ENCODE measurements around the gene CALHM4. TPM values are rescaled to one million over a fixed set of nuclear protein-coding genes. Genes with fewer than 3 reads are reported as not detected.

The CALHM4 gene
- total and polyA plus RNA-seq, 2 of the 4 experiments (the other 2 are of a cell fraction), result 0.07 TPM; not detected in 1

DNA sequence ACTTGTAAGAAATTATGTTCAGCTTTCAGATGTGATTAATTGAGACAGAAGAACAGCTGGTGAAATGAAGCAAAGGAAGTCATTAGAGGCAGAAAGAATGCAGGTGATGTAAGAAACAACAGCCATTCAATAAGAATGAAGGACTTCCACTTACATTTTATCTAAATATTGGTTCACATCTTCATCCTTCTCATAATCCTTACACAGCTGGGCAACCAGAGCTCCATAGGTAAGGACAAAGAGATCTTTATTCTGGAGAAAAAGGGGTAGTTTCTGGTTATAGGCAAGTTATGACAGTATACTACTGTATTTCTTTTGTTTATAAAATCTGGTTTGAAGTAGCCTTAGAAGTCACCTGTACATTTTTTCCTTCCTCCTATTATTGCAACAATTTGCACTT, 10.4 kb upstream of the CALHM4 start:
- intact Hi-C loops (cut with micrococcal nuclease) (no loop called here), dilution Hi-C loops (cut with HindIII; ENCODE audit: low sequenced_read_pairs, unreplicated experiment) (no loop called here)
- POLR2A ChIA-PET (ENCODE audit: unreplicated experiment), result no interaction called here

More for the DNA sequence above, 10.4 kb upstream of the CALHM4 start:
- Histone ChIP-seq H3K79me1 (ENCODE audit: low read depth in 1 of 2, low read length in 2 of 2) (no peaks in the 10 kb centered on the region), H2BK15ac (ENCODE audit: low read depth, low read length) (no peak overlapping the region), H3K14ac (replicated peaks; ENCODE audit: low read depth, low read length) (no peak overlapping the region), H3K27me3 (ENCODE audit: control insufficient read depth, insufficient read depth, low read length) (no peaks in the 10 kb centered on the region), H3K27ac (ENCODE audit: insufficient read depth, low read length) (no peak overlapping the region), H4K8ac (ENCODE audit: low read depth in 2 of 2, low read length in 2 of 2) (no peak overlapping the region), H3K4ac (ENCODE audit: low read depth, low read length) (no peak overlapping the region), H2BK20ac (ENCODE audit: low read depth, low read length) (no peak overlapping the region), H3K23ac (ENCODE audit: low read depth, low read length) (no peak overlapping the region), H3K9ac (ENCODE audit: low read depth, low read length) (no peak overlapping the region), H3K9me1 (ENCODE audit: insufficient read depth, low read length) (no peaks in the 10 kb centered on the region), H3K36me3 (ENCODE audit: control insufficient read depth, insufficient read depth, low read length) (no peaks in the 10 kb centered on the region), H3K18ac (ENCODE audit: low read depth, low read length) (no peak overlapping the region), H3K4me3 (ENCODE audit: insufficient read depth, low read depth, low read length) (no peak overlapping the region), H3K9me3 (ENCODE audit: control insufficient read depth, insufficient read depth, low read length) (no peaks in the 10 kb centered on the region), H4K91ac (ENCODE audit: insufficient read depth, low read depth, low read length) (no peak overlapping the region), H3K56ac (ENCODE audit: extremely low read depth, insufficient read depth, low read length) (no peak overlapping the region), H4K5ac (ENCODE audit: low read depth, low read length) (no peak overlapping the region), H3K4me2 (ENCODE audit: low read depth, low read length) (no peak overlapping the region), H3K4me1 (ENCODE audit: control insufficient read depth, insufficient read depth, low read length) (no peaks in the 10 kb centered on the region), H2BK120ac (ENCODE audit: low read depth, low read length) (no peak overlapping the region), H2AFZ (replicated peaks; ENCODE audit: low read length, poor library complexity) (no peak overlapping the region), H2AK9ac (replicated peaks; ENCODE audit: low read depth, low read length, poor library complexity) (no peak overlapping the region), H2AK5ac (ENCODE audit: low read depth, low read length) (no peak overlapping the region), H2BK5ac (ENCODE audit: low read depth, low read length, poor library complexity, severe bottlenecking) (no peak overlapping the region), H4K20me1 (ENCODE audit: insufficient read depth, low read length) (no peaks in the 10 kb centered on the region)
- CTCF ChIA-PET, result no interaction called here
- in situ Hi-C loops (cut with MboI; ENCODE audit: low sequenced_read_pairs), result no loop called here
- TF ChIP-seq RCOR1 (IDR thresholded peaks at IDR 0.05; ENCODE audit: insufficient replicate concordance, low read length) (no peak), BHLHE40 (IDR thresholded peaks at IDR 0.05; ENCODE audit: low read depth, low read length) (no peak), CEBPB (IDR thresholded peaks at IDR 0.05; ENCODE audit: low read depth, low read length) (no peak), MXI1 (IDR thresholded peaks at IDR 0.05; ENCODE audit: borderline replicate concordance, low read depth, low read length) (no peak), NFE2L2 (IDR thresholded peaks at IDR 0.05; ENCODE audit: low read depth, low read length) (no peak), FOS (IDR thresholded peaks at IDR 0.05; ENCODE audit: low read depth, low read length) (no peak), RFX5 (IDR thresholded peaks at IDR 0.05; ENCODE audit: low read depth, low read length) (no peak), MAZ (IDR thresholded peaks at IDR 0.05; ENCODE audit: borderline replicate concordance, low read depth, low read length) (no peak), MAFK (IDR thresholded peaks at IDR 0.05; ENCODE audit: low read depth, low read length) (no peak), CHD1 (IDR thresholded peaks at IDR 0.05; ENCODE audit: low read depth, low read length) (no peak), POLR2A (IDR thresholded peaks at IDR 0.05; ENCODE audit: low read depth, low read length) (no peak), RAD21 (IDR thresholded peaks at IDR 0.05; ENCODE audit: low read length) (no peak), SMC3 (IDR thresholded peaks at IDR 0.05; ENCODE audit: low read depth, low read length) (no peak)
- TF ChIP-seq, protein P1, sequence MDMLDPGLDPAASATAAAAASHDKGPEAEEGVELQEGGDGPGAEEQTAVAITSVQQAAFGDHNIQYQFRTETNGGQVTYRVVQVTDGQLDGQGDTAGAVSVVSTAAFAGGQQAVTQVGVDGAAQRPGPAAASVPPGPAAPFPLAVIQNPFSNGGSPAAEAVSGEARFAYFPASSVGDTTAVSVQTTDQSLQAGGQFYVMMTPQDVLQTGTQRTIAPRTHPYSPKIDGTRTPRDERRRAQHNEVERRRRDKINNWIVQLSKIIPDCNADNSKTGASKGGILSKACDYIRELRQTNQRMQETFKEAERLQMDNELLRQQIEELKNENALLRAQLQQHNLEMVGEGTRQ (IDR thresholded peaks at IDR 0.05; ENCODE audit: low read depth, low read length), result no peak
- TF ChIP-seq, protein P2, sequence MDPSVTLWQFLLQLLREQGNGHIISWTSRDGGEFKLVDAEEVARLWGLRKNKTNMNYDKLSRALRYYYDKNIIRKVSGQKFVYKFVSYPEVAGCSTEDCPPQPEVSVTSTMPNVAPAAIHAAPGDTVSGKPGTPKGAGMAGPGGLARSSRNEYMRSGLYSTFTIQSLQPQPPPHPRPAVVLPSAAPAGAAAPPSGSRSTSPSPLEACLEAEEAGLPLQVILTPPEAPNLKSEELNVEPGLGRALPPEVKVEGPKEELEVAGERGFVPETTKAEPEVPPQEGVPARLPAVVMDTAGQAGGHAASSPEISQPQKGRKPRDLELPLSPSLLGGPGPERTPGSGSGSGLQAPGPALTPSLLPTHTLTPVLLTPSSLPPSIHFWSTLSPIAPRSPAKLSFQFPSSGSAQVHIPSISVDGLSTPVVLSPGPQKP (IDR thresholded peaks at IDR 0.05; ENCODE audit: borderline replicate concordance, low read depth, low read length), result no peak
- TF ChIP-seq, protein P3, sequence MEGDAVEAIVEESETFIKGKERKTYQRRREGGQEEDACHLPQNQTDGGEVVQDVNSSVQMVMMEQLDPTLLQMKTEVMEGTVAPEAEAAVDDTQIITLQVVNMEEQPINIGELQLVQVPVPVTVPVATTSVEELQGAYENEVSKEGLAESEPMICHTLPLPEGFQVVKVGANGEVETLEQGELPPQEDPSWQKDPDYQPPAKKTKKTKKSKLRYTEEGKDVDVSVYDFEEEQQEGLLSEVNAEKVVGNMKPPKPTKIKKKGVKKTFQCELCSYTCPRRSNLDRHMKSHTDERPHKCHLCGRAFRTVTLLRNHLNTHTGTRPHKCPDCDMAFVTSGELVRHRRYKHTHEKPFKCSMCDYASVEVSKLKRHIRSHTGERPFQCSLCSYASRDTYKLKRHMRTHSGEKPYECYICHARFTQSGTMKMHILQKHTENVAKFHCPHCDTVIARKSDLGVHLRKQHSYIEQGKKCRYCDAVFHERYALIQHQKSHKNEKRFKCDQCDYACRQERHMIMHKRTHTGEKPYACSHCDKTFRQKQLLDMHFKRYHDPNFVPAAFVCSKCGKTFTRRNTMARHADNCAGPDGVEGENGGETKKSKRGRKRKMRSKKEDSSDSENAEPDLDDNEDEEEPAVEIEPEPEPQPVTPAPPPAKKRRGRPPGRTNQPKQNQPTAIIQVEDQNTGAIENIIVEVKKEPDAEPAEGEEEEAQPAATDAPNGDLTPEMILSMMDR (conservative IDR thresholded peaks at IDR 0.05; ENCODE audit: low read depth, low read length), result no peak
- ATAC-seq (ENCODE audit: low read depth), result no peak
- no peak for DNase-seq
- BruUV-seq (replicated peaks), result no TSS peak
